ENCODE data around the gene TMEM91. TPM values are rescaled to one million over a fixed set of nuclear protein-coding genes. Genes with fewer than 3 reads are reported as not detected.

TMEM91 gene
- total and polyA plus RNA-seq, 2 of the 13 experiments (the other 11 are each of a cell fraction or from before 2014, with no cell fraction given): 6.3 to 10.3 TPM

GRCh38 chr19:41363753-41364523 lies 12.4 kb upstream of the TMEM91 start, which contains the start of gene B9D2 (continued):
- TF ChIP-seq ZBTB10 (CRISPR knock-in tag; IDR thresholded peaks at IDR 0.05; ENCODE audit: borderline replicate concordance): no peak
- TF ChIP-seq ZNF414 (CRISPR knock-in tag; IDR thresholded peaks at IDR 0.05): peak; percentile 37; the same call in 1 of the 2 replicates
- TF ChIP-seq KAT2B (IDR thresholded peaks at IDR 0.05; ENCODE audit: borderline replicate concordance, low read depth, low read length): no peak
- no peak for TF ChIP-seq EED (CRISPR knock-in tag; IDR thresholded peaks at IDR 0.05)
- no peak for TF ChIP-seq FOXO1 (CRISPR knock-in tag; IDR thresholded peaks at IDR 0.05)
- TF ChIP-seq ZNF282 (IDR thresholded peaks at IDR 0.05; ENCODE audit: partially characterized antibody): no peak
- no peak for TF ChIP-seq KDM3A (CRISPR knock-in tag; IDR thresholded peaks at IDR 0.05; ENCODE audit: low read depth)
- no peak for TF ChIP-seq IKZF5 (CRISPR knock-in tag; IDR thresholded peaks at IDR 0.05)
- TF ChIP-seq ZKSCAN1 (IDR thresholded peaks at IDR 0.05; ENCODE audit: low read length): no peak
- TF ChIP-seq HIVEP1 (CRISPR knock-in tag; IDR thresholded peaks at IDR 0.05): no peak
- TF ChIP-seq CBX5 (CRISPR knock-in tag; IDR thresholded peaks at IDR 0.05; ENCODE audit: borderline replicate concordance): no peak
- TF ChIP-seq HNRNPLL (IDR thresholded peaks at IDR 0.05; ENCODE audit: low read depth, low read length, poor library complexity, severe bottlenecking): peak; percentile 85
- TF ChIP-seq IRF9 (CRISPR knock-in tag; IDR thresholded peaks at IDR 0.05; ENCODE audit: borderline replicate concordance): no peak
- no peak for TF ChIP-seq ZKSCAN8 (CRISPR knock-in tag; IDR thresholded peaks at IDR 0.05; ENCODE audit: borderline replicate concordance)
- no peak for TF ChIP-seq ZNF850 (CRISPR knock-in tag; conservative IDR thresholded peaks at IDR 0.05)
- TF ChIP-seq THAP11 (CRISPR knock-in tag; IDR thresholded peaks at IDR 0.05): peak; percentile 78; the same call in 1 of the 2 replicates
- TF ChIP-seq SP2 (CRISPR knock-in tag; IDR thresholded peaks at IDR 0.05): peak; percentile 92
- TF ChIP-seq NFKB2 (CRISPR knock-in tag; IDR thresholded peaks at IDR 0.05; ENCODE audit: borderline replicate concordance): peak; percentile 38; the same call in 1 of the 2 replicates
- TF ChIP-seq ZNF281 (CRISPR knock-in tag; IDR thresholded peaks at IDR 0.05; ENCODE audit: borderline replicate concordance): peak; percentile 10; the same call in 1 of the 2 replicates
- no peak for TF ChIP-seq TEAD2 (CRISPR knock-in tag; IDR thresholded peaks at IDR 0.05)
- TF ChIP-seq FOXJ3 (CRISPR knock-in tag; IDR thresholded peaks at IDR 0.05; ENCODE audit: borderline replicate concordance): no peak; the same call in 1 of the 2 replicates
- TF ChIP-seq POLR2A (IDR thresholded peaks at IDR 0.05; ENCODE audit: insufficient read depth in 1 of 2, low read depth in 2 of 2, low read length in 2 of 2): peak; percentile 65 to 91; a peak in 3 of 4 replicates

Data from HepG2 (cell line).